ENCODE data around the gene FBLN7. TPM values are rescaled to one million over a fixed set of nuclear protein-coding genes. Genes with fewer than 3 reads are reported as not detected.

Gene FBLN7
- total RNA-seq, 3 donors from 2014 or later, result 9.2 to 15.7 (median 11.0) TPM

GRCh38 chr2:112168422-112169124 lies 30.4 kb downstream of the FBLN7 start:
- H3K27ac ChIP-seq, result no peak overlapping the region
- no peaks in the 10 kb centered on the region for H3K9me3 ChIP-seq
- no peak for DNase-seq (ENCODE audit: low spot score in 2 of 2)
- H3K4me3 ChIP-seq, result no peak overlapping the region
- no peak for TF ChIP-seq CTCF (IDR thresholded peaks at IDR 0.05)
- TF ChIP-seq POLR2A (IDR thresholded peaks at IDR 0.05), result no peak
- TF ChIP-seq POLR2AphosphoS5 (IDR thresholded peaks at IDR 0.05), result no peak
- no peaks in the 10 kb centered on the region for H3K27me3 ChIP-seq
- H3K36me3 ChIP-seq, result no peaks in the 10 kb centered on the region
- intact Hi-C loops (cut with DNase I; ENCODE audit: low total_unique reads), result no loop called here
- H3K4me1 ChIP-seq, result no peaks in the 10 kb centered on the region

GRCh38 chr2:112170495-112170894 lies 32.3 kb downstream of the FBLN7 start:
- intact Hi-C loops (cut with DNase I; ENCODE audit: low total_unique reads), result no loop called here

GRCh38 chr2:112173646-112174319 lies 35.6 kb downstream of the FBLN7 start:
- no peak for DNase-seq (ENCODE audit: low spot score in 2 of 2)
- no peaks in the 10 kb centered on the region for H3K27me3 ChIP-seq
- no peak for TF ChIP-seq POLR2AphosphoS5 (IDR thresholded peaks at IDR 0.05)
- no peak for TF ChIP-seq CTCF (IDR thresholded peaks at IDR 0.05)
- no peak for TF ChIP-seq POLR2A (IDR thresholded peaks at IDR 0.05)

More at GRCh38 chr2:112170495-112170894, 32.3 kb downstream of the FBLN7 start:
- H3K9me3 ChIP-seq, result no peaks in the 10 kb centered on the region
- H3K36me3 ChIP-seq, result no peaks in the 10 kb centered on the region
- TF ChIP-seq POLR2A (IDR thresholded peaks at IDR 0.05), result no peak
- TF ChIP-seq CTCF (IDR thresholded peaks at IDR 0.05), result no peak
- TF ChIP-seq POLR2AphosphoS5 (IDR thresholded peaks at IDR 0.05), result no peak
- H3K27me3 ChIP-seq, result no peaks in the 10 kb centered on the region
- H3K4me1 ChIP-seq, result no peaks in the 10 kb centered on the region
- DNase-seq (ENCODE audit: low spot score in 2 of 2), result no peak
- H3K4me3 ChIP-seq, result no peak overlapping the region
- no peak overlapping the region for H3K27ac ChIP-seq

GRCh38 chr2:112174383-112174782 lies 36.2 kb downstream of the FBLN7 start:
- DNase-seq (ENCODE audit: low spot score in 2 of 2), result no peak
- no peak overlapping the region for H3K4me3 ChIP-seq
- H3K36me3 ChIP-seq, result no peaks in the 10 kb centered on the region
- H3K27ac ChIP-seq, result no peak overlapping the region
- TF ChIP-seq CTCF (IDR thresholded peaks at IDR 0.05) (no peak), POLR2A (IDR thresholded peaks at IDR 0.05) (no peak), POLR2AphosphoS5 (IDR thresholded peaks at IDR 0.05) (no peak)
- H3K4me1 ChIP-seq, result no peaks in the 10 kb centered on the region
- H3K9me3 ChIP-seq, result no peaks in the 10 kb centered on the region
- H3K27me3 ChIP-seq, result no peaks in the 10 kb centered on the region
- intact Hi-C loops (cut with DNase I; ENCODE audit: low total_unique reads), result no loop called here

More at GRCh38 chr2:112173646-112174319, 35.6 kb downstream of the FBLN7 start:
- Histone ChIP-seq H3K9me3 (no peaks in the 10 kb centered on the region), H3K4me3 (no peak overlapping the region), H3K27ac (no peak overlapping the region), H3K4me1 (no peaks in the 10 kb centered on the region), H3K36me3 (no peaks in the 10 kb centered on the region)
- intact Hi-C loops (cut with DNase I; ENCODE audit: low total_unique reads), result no loop called here

- Histone ChIP-seq H3K27me3 (no peaks in the 10 kb centered on the region), H3K27ac (no peak overlapping the region), H3K4me3 (no peak overlapping the region), H3K36me3 (no peaks in the 10 kb centered on the region), H3K9me3 (no peaks in the 10 kb centered on the region), H3K4me1 (no peaks in the 10 kb centered on the region)
- intact Hi-C loops (cut with DNase I; ENCODE audit: low total_unique reads), result no loop called here
- DNase-seq (ENCODE audit: low spot score in 2 of 2), result no peak
- no peak for TF ChIP-seq POLR2AphosphoS5 (IDR thresholded peaks at IDR 0.05)
- TF ChIP-seq POLR2A (IDR thresholded peaks at IDR 0.05), result no peak
- no peak for TF ChIP-seq CTCF (IDR thresholded peaks at IDR 0.05)
Observed at GRCh38 chr2:112175333-112175732, 37.1 kb downstream of the FBLN7 start.
